Natural killer cell treated with Interleukin-12 subunit alpha and Interleukin-12 subunit beta and Interleukin-15 and Interleukin-18, amount 100 ng/mL, for 72 hours (primary cell): ENCODE results near the gene ITM2C. TPM values are rescaled to one million over a fixed set of nuclear protein-coding genes. Genes with fewer than 3 reads are reported as not detected.

ENCODE experiments used
- ATAC-seq, 2 donors: fragments of 150-1000 bp; cut with Tn5 transposase in 1 of 2; sonication (Bioruptor Pico), chemical (Tn5 transposase) in 1 of 2; 2 replicates each; pipeline ENCODE4 v1.10.0; 2021
- DNase-seq: peaks from one replicate; pipeline ENCODE4 v3.0.0; 2022; ENCODE audit warnings: low spot score
- H3K27ac Mint-ChIP-seq, 2 donors: 1 replicate in 1 of 2; 2 replicates in 1 of 2; pipeline ENCODE4 v1.8.0; 2022; ENCODE audit warnings: mixed read lengths in 2 of 2, mild to moderate bottlenecking in 1 of 2, moderate library complexity in 1 of 2
- H3K27me3 Mint-ChIP-seq, 2 donors: 1 replicate in 1 of 2; 2 replicates in 1 of 2; pipeline ENCODE4 v1.8.0; 2022; ENCODE audit warnings: mixed read lengths in 2 of 2
- H3K36me3 Mint-ChIP-seq: one replicate; pipeline ENCODE4 v1.8.0; 2022; ENCODE audit warnings: mixed read lengths
- H3K4me1 Mint-ChIP-seq, 2 donors: 1 replicate in 1 of 2; 2 replicates in 1 of 2; pipeline ENCODE4 v1.8.0; 2022; ENCODE audit warnings: low read depth in 2 of 2, mixed read lengths in 2 of 2, mild to moderate bottlenecking in 1 of 2
- H3K4me3 Mint-ChIP-seq: one replicate; pipeline ENCODE4 v1.8.0; 2022; ENCODE audit warnings: mixed read lengths
- H3K9me3 Mint-ChIP-seq: 2 replicates; pipeline ENCODE4 v1.8.0; 2022; ENCODE audit warnings: mixed read lengths
- total RNA-seq, 2 donors: library from RNA; stranded (reverse); gene quantifications; one replicate each; pipeline ENCODE4 v1.2.3, GENCODE V29; 2022

The ITM2C gene
- total RNA-seq, 2 donors from 2014 or later, result 2.7 to 21.7 TPM

DNA sequence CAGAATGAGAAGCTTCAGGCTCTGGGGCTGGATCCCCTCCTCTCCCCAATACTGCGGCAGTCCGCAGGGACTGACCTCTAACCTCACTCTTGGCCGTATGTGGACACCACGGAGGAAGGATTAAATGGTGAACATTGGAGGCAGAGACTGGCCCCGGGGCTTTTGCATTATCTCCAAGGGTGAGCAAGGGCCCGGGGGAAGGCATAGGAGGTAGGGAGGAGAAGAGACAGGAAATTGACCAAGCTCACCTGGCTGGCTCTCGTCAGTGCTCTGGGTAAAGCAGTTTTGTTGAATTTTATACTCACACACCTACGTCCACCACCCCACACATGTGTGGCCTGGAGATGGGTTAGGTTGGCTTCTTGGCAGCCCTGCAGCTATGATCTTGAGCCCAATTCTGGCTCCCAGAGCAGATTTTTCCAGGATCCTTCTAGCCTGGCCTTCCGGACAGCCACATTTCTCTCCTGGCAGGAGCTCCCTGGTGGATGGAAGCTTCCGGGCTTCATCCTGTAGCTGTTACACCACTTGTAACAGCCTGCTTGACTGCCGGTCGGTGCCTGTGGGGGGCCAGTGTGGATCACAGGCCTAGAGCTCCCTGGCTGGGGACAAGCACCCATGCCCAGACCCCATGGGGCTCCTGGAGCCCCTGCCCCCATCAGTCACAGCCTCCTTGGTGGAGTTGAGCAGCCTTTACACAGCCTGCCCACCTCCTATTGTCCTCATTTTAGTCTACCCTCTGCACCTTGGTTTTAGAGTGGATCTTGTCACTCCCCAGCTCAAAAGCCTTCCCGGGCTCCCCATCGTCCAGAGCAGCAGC, 7.6 kb downstream of the ITM2C start:
- peaks cover 8 to 14% of the 10 kb centered on the region in 2 donors for H3K4me1 Mint-ChIP-seq
- H3K27me3 Mint-ChIP-seq, result peaks cover 19 to 28% of the 10 kb centered on the region in 2 donors
- no peak overlapping the region for H3K4me3 Mint-ChIP-seq
- no peaks in the 10 kb centered on the region for H3K9me3 Mint-ChIP-seq
- ATAC-seq (peak in 1 of 2 donors; percentile 2), DNase-seq (no peak)
- peak overlapping the region in 1 of 2 donors; percentile 3 for H3K27ac Mint-ChIP-seq
- H3K36me3 Mint-ChIP-seq, result no peaks in the 10 kb centered on the region

DNA sequence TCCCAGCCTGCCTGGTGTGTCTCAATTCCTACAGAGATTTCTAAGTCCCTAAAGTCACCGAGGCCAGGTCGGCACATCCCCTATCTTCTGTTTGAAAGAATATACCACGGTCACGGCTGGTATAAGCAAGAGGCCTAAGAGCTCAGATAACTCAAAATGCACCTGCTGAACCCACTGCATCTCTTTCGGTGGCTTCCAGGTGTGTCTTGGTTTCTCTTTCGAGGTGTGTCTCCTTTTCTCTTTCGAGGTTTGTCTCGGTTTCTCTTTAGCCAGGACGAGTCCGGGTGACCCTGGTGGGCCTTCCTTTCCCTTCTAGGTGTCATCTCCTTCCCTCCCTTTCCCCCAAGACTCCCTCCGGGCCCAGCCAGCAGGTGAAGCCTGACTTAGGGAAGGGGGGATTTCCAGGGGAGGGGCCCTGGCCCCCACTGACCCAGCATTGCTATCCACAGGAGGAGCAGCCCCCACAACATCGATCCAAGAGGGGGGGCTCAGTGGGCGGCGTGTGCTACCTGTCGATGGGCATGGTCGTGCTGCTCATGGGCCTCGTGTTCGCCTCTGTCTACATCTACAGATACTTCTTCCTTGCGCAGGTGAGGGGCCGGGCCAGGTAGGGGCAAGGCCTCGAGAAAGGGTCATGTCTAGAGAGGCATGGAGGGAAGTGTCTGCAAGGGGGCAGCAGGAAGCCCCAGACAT, 8.4 kb downstream of the ITM2C start:
- peaks cover 16 to 22% of the 10 kb centered on the region in 2 donors for H3K4me1 Mint-ChIP-seq

GRCh38 chr2:230873661-230874401, 9.1 kb downstream of the ITM2C start:
- H3K4me1 Mint-ChIP-seq, result peaks cover 20 to 23% of the 10 kb centered on the region in 2 donors
- peaks cover 21 to 27% of the 10 kb centered on the region in 2 donors for H3K27me3 Mint-ChIP-seq
- no peak for ATAC-seq

More for the DNA sequence above, 8.4 kb downstream of the ITM2C start:
- Mint-ChIP-seq H3K27ac (peak overlapping the region in 1 of 2 donors; percentile 3), H3K9me3 (no peaks in the 10 kb centered on the region), H3K36me3 (no peaks in the 10 kb centered on the region), H3K4me3 (no peak overlapping the region), H3K27me3 (peaks cover 19 to 28% of the 10 kb centered on the region in 2 donors)
- DNase-seq (no peak), ATAC-seq (no peak)

DNA sequence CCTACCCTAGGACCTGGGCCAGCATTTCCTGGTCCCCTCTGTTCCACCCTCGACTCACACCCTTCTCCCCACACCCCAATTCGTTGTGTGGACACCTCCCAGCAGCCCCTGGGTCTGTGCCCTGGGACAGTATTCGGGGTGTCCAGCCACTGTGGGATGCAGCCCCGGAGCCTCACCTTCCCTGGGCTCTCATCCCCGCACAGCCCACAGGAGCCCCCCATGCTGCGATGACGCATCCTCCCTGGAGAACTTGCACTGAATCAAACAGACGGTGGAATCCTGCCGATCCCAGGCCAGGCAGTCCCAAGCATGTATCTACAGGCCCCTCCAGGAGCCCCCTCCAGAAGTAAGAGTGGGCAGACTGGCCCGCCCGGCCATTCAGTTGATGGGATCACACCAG, 9.7 kb downstream of the ITM2C start:
- Mint-ChIP-seq H3K4me3 (no peak overlapping the region), H3K4me1 (peaks cover 24 to 25% of the 10 kb centered on the region in 2 donors), H3K27me3 (peaks cover 27 to 28% of the 10 kb centered on the region in 2 donors), H3K36me3 (no peaks in the 10 kb centered on the region), H3K9me3 (no peaks in the 10 kb centered on the region), H3K27ac (peak overlapping the region in 1 of 2 donors; percentile 33)
- ATAC-seq (no peak), DNase-seq (no peak)

More at GRCh38 chr2:230873661-230874401, 9.1 kb downstream of the ITM2C start:
- Mint-ChIP-seq H3K9me3 (no peaks in the 10 kb centered on the region), H3K4me3 (no peak overlapping the region), H3K27ac (peak overlapping the region in 1 of 2 donors; percentile 33), H3K36me3 (no peaks in the 10 kb centered on the region)
- no peak for DNase-seq

DNA sequence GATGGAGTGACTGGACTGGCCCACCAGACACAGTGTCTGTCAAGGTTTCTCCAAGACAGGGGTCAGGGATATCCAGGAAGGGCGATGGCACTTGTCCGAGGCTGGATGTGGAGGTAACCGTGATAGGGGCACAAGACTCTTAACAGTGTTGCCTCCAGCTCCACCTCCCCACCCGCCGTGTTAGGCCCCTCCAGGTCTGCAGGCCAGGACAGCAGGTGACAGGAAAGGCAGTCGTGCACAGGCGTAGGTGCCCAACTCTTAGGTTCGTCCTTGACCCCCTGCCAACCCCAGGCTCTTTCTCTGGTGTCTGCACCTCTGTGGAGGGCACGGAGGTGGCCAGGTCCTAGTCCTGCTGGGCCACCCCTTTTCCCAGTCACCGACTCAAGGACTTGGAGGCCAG, 10.1 kb downstream of the ITM2C start:
- peaks cover 27 to 29% of the 10 kb centered on the region in 2 donors for H3K27me3 Mint-ChIP-seq
- ATAC-seq (no peak), DNase-seq (no peak)
- no peaks in the 10 kb centered on the region for H3K9me3 Mint-ChIP-seq
- H3K4me3 Mint-ChIP-seq, result no peak overlapping the region
- H3K4me1 Mint-ChIP-seq, result peaks cover 24 to 25% of the 10 kb centered on the region in 2 donors
- peak overlapping the region in 1 of 2 donors; percentile 33 for H3K27ac Mint-ChIP-seq
- H3K36me3 Mint-ChIP-seq, result no peaks in the 10 kb centered on the region

DNA sequence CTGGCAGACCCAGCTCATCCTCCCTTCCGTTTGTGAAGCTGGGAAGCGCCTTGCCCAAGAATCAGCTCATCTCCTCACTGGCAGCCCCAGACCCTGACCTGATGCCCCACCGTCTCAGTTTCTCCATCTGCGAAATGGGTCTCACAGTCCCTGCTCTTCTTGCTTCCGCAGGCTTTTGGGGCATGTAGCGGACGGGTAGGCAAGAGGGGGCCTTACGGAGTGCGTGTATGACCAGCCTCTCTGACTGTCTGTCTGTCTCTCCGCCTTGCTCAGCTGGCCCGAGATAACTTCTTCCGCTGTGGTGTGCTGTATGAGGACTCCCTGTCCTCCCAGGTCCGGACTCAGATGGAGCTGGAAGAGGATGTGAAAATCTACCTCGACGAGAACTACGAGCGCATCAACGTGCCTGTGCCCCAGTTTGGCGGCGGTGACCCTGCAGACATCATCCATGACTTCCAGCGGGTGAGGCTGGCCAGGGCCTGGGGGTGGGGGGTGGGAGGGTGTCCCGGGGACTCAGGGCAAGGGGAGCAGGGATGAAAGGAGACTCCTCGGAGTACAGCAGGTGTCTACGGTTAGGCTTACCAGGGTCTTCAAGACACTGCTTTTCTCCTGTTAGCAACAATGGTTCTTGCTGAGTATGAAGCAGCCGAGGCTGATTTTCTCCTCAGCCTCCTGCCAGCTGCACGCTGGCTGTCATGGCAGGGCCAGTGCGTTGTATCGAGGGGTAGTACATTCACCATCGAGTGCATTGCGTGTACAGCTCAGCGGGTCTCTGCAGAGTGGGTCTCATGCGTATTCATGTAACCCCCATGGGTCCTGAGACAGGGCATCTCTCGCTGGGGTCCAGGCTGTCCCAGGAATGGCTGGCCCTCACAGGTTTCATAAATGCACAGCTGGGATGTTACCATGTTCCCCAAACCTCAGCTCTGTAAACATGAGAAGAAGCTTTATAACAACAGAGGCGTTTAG, 10.9 kb downstream of the ITM2C start:
- ATAC-seq (no peak), DNase-seq (no peak)
- peaks cover 21 to 22% of the 10 kb centered on the region in 2 donors for H3K27me3 Mint-ChIP-seq
- peak overlapping the region; percentile 32 for H3K4me3 Mint-ChIP-seq
- peaks cover 24 to 25% of the 10 kb centered on the region in 2 donors for H3K4me1 Mint-ChIP-seq
- H3K9me3 Mint-ChIP-seq, result no peaks in the 10 kb centered on the region
- H3K36me3 Mint-ChIP-seq, result no peaks in the 10 kb centered on the region
- H3K27ac Mint-ChIP-seq, result no peak overlapping the region

DNA sequence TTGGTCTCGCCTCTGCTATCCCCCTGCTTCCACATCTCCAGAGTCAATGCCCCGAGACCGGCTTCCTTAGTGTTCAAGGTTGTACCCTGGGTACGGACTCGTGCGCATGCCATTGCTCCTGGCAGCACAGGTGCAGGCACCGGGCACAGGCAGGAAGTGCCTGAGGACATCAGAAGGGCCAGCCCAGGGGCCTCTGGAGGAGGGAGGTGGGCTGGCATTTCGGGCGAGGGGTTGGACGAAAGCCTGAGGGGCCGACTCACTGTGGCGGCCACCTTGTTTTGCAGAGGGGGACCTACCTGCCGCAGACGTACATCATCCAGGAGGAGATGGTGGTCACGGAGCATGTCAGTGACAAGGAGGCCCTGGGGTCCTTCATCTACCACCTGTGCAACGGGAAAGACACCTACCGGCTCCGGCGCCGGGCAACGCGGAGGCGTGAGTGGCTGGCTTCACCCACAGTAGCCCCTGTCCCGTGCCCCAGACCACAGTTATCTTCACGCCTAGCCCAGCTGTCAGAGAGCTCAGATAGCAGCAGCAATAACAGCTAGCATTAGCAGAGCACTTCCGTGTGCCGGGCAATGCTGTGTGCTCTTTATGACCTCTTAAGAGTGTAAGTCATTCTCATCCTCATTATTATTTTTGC, 12.5 kb downstream of the ITM2C start:
- Mint-ChIP-seq H3K27ac (peak overlapping the region in 1 of 2 donors; percentile 82), H3K36me3 (no peaks in the 10 kb centered on the region), H3K4me3 (peak overlapping the region; percentile 80), H3K4me1 (peaks cover 24 to 27% of the 10 kb centered on the region in 2 donors), H3K9me3 (no peaks in the 10 kb centered on the region), H3K27me3 (peaks cover 25 to 27% of the 10 kb centered on the region in 2 donors)
- DNase-seq (no peak), ATAC-seq (no peak)

- Mint-ChIP-seq H3K27me3 (peaks cover 27 to 28% of the 10 kb centered on the region in 2 donors), H3K36me3 (no peaks in the 10 kb centered on the region), H3K4me3 (peak overlapping the region; percentile 80), H3K27ac (peak overlapping the region in 1 of 2 donors; percentile 82), H3K9me3 (no peaks in the 10 kb centered on the region), H3K4me1 (peaks cover 24 to 27% of the 10 kb centered on the region in 2 donors)
- DNase-seq (peak; percentile 89), ATAC-seq (peak; percentile 96 to 97)
These were observed 13.2 kb downstream of the ITM2C start for GRCh38 chr2:230877759-230878598.

- no peak for ATAC-seq
- H3K27ac Mint-ChIP-seq, result peak overlapping the region in 1 of 2 donors; percentile 82
- no peaks in the 10 kb centered on the region for H3K9me3 Mint-ChIP-seq
- peaks cover 28 to 33% of the 10 kb centered on the region in 2 donors for H3K27me3 Mint-ChIP-seq
- H3K4me3 Mint-ChIP-seq, result peak overlapping the region; percentile 50
- peaks cover 24 to 27% of the 10 kb centered on the region in 2 donors for H3K4me1 Mint-ChIP-seq
- H3K36me3 Mint-ChIP-seq, result no peaks in the 10 kb centered on the region
- no peak for DNase-seq
These were observed 14.0 kb downstream of the ITM2C start for GRCh38 chr2:230878599-230879188.

- Mint-ChIP-seq H3K4me3 (peak overlapping the region; percentile 50), H3K27me3 (peaks cover 30 to 40% of the 10 kb centered on the region in 2 donors), H3K36me3 (no peaks in the 10 kb centered on the region), H3K4me1 (peaks cover 24 to 27% of the 10 kb centered on the region in 2 donors), H3K9me3 (no peaks in the 10 kb centered on the region), H3K27ac (peak overlapping the region in 1 of 2 donors; percentile 82)
- no peak for ATAC-seq
- DNase-seq, result peak; percentile 13
These were observed 14.6 kb downstream of the ITM2C start for GRCh38 chr2:230879271-230879882.

DNA sequence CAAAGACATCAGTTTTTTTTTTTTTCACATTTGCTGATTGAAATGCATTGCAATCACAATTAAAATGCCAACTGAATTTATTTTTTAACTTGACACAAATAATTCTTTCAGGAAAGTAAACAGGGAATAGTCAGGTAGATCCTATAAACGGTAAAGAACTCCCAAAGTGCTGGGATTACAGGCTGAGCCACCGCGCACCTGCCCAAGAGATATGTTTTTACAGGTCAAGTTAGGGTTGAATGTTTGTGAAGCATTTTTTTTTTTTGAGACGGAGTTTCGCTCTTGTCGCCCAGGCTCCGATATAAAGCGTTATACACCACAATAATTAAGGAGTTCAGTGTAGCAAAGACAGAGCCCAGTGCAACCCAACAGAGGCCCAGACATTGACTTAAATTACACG, 15.1 kb downstream of the ITM2C start:
- H3K27me3 Mint-ChIP-seq, result peaks cover 27 to 40% of the 10 kb centered on the region in 2 donors
- peak overlapping the region in 1 of 2 donors; percentile 82 for H3K27ac Mint-ChIP-seq
- ATAC-seq (no peak), DNase-seq (peak; percentile 5)
- H3K36me3 Mint-ChIP-seq, result no peaks in the 10 kb centered on the region
- no peak overlapping the region for H3K4me3 Mint-ChIP-seq
- H3K9me3 Mint-ChIP-seq, result no peaks in the 10 kb centered on the region
- peaks cover 24 to 27% of the 10 kb centered on the region in 2 donors for H3K4me1 Mint-ChIP-seq
